ENCODE measurements around the gene CXADR. TPM values are rescaled to one million over a fixed set of nuclear protein-coding genes. Genes with fewer than 3 reads are reported as not detected.

The CXADR gene
- total RNA-seq, 1 experiment from 2014 or later = 152 TPM

GRCh38 chr21:17472592-17473271 is 40.1 kb upstream of the CXADR start:
- Histone ChIP-seq H4K91ac (ENCODE audit: insufficient read length, low read depth, low read length) (no peak overlapping the region), H2AK5ac (ENCODE audit: insufficient read length, low read length) (no peak overlapping the region), H2BK5ac (ENCODE audit: insufficient read length, low read length) (no peak overlapping the region), H3T11ph (ENCODE audit: low read length) (no peak overlapping the region), H2BK120ac (ENCODE audit: low read depth, low read length, poor library complexity, severe bottlenecking) (no peak overlapping the region), H3K56ac (ENCODE audit: insufficient read length, low read depth, low read length) (no peak overlapping the region), H3K18ac (ENCODE audit: insufficient read length, low read depth, low read length) (no peak overlapping the region), H4K20me1 (ENCODE audit: control insufficient read depth, insufficient read depth, insufficient read length) (no peaks in the 10 kb centered on the region), H2AFZ (ENCODE audit: low read length) (no peak overlapping the region), H4K8ac (replicated peaks; ENCODE audit: insufficient read length, low read depth, low read length) (no peak overlapping the region), H3K14ac (ENCODE audit: insufficient read depth, low read length) (no peak overlapping the region), H3K79me1 (ENCODE audit: insufficient read depth, low read depth, low read length, poor library complexity, severe bottlenecking) (no peaks in the 10 kb centered on the region), H3K4me2 (ENCODE audit: insufficient read depth, insufficient read length, low read length) (no peak overlapping the region), H3K4ac (ENCODE audit: low read depth, low read length) (no peak overlapping the region), H2BK20ac (ENCODE audit: low read depth, low read length, poor library complexity, severe bottlenecking) (no peak overlapping the region), H2BK15ac (ENCODE audit: low read depth, low read length) (no peak overlapping the region), H3K27ac (ENCODE audit: insufficient read length, low read depth, low read length) (no peak overlapping the region), H3K9me3 (ENCODE audit: control insufficient read depth, low read depth, low read length) (no peaks in the 10 kb centered on the region), H4K5ac (ENCODE audit: insufficient read length, low read depth, low read length) (no peak overlapping the region), H2BK12ac (ENCODE audit: insufficient read length, low read depth, low read length) (no peak overlapping the region), H3K4me1 (ENCODE audit: insufficient read depth, low read length) (no peaks in the 10 kb centered on the region), H3K23me2 (ENCODE audit: insufficient read length, low read depth, low read length, poor library complexity, severe bottlenecking) (no peaks in the 10 kb centered on the region), H3K23ac (ENCODE audit: insufficient read length, low read depth, low read length) (no peak overlapping the region), H3K9ac (ENCODE audit: extremely low read depth, insufficient read length, low read length) (no peak overlapping the region), H3K79me2 (ENCODE audit: insufficient read depth, low read length) (no peaks in the 10 kb centered on the region), H3K27me3 (ENCODE audit: insufficient read depth, low read length) (no peaks in the 10 kb centered on the region)
- Mint-ChIP-seq H3K27ac (no peak overlapping the region), H3K27me3 (ENCODE audit: low read depth) (no peaks in the 10 kb centered on the region), H3K36me3 (ENCODE audit: insufficient read depth in 1 of 3, low read depth in 3 of 3) (no peaks in the 10 kb centered on the region; a peak in 1 of 7 replicates), H3K4me1 (peaks cover 3 to 4% of the 10 kb centered on the region in 2 experiments), H3K9me3 (peaks cover 2 to 3% of the 10 kb centered on the region in 2 experiments; a peak in 2 of 5 replicates), H3K4me3 (no peak overlapping the region)
- no peak for DNase-seq
- TF ChIP-seq CTCF (conservative IDR thresholded peaks at IDR 0.05) = no peak
- no CpG with 5 or more reads among the region's 7 CpGs for WGBS (ENCODE audit: extremely low coverage, insufficient read length, low lambda C conversion rate)

All from H9 (cell line).